Activated naive CD4-positive, alpha-beta T cell treated with anti-CD3 and anti-CD28 coated beads, Interleukin-2, amount 50 U/mL, for 24 hours (primary cell): ENCODE measurements around the gene CYP4A22.

Source experiments
- H3K27ac Mint-ChIP-seq: one replicate; pipeline ENCODE4 v1.8.0; 2021; ENCODE audit warnings: mild to moderate bottlenecking, mixed read lengths
- H3K27me3 Mint-ChIP-seq: one replicate; pipeline ENCODE4 v1.8.0; 2021; ENCODE audit warnings: mixed read lengths
- H3K36me3 Mint-ChIP-seq: one replicate; pipeline ENCODE4 v1.8.0; 2021; ENCODE audit warnings: mixed read lengths
- H3K4me1 Mint-ChIP-seq: one replicate; pipeline ENCODE4 v1.8.0; 2021; ENCODE audit warnings: mixed read lengths
- H3K4me3 Mint-ChIP-seq: one replicate; pipeline ENCODE4 v1.8.0; 2021; ENCODE audit warnings: mild to moderate bottlenecking, mixed read lengths
- H3K9me3 Mint-ChIP-seq: one replicate; pipeline ENCODE4 v1.8.0; 2021; ENCODE audit warnings: mixed read lengths

Gene CYP4A22

GRCh38 chr1:47179017-47179987 lies 42.1 kb downstream of the CYP4A22 start:
- peaks cover 22% of the 10 kb centered on the region for H3K27me3 Mint-ChIP-seq
- peak overlapping the region; percentile 83 for H3K4me3 Mint-ChIP-seq
- no peaks in the 10 kb centered on the region for H3K36me3 Mint-ChIP-seq
- H3K9me3 Mint-ChIP-seq, result no peaks in the 10 kb centered on the region
- H3K4me1 Mint-ChIP-seq, result peaks cover 11% of the 10 kb centered on the region
- H3K27ac Mint-ChIP-seq, result peak overlapping the region; percentile 89

- H3K4me3 Mint-ChIP-seq, result no peak overlapping the region
- no peaks in the 10 kb centered on the region for H3K9me3 Mint-ChIP-seq
- H3K27me3 Mint-ChIP-seq, result peaks cover 22% of the 10 kb centered on the region
- H3K36me3 Mint-ChIP-seq, result no peaks in the 10 kb centered on the region
- H3K4me1 Mint-ChIP-seq, result peaks cover 11% of the 10 kb centered on the region
- H3K27ac Mint-ChIP-seq, result no peak overlapping the region
These were observed 42.8 kb downstream of the CYP4A22 start for GRCh38 chr1:47179988-47180563.

GRCh38 chr1:47180603-47181094 lies 43.4 kb downstream of the CYP4A22 start:
- Mint-ChIP-seq H3K4me3 (no peak overlapping the region), H3K27me3 (peaks cover 22% of the 10 kb centered on the region), H3K36me3 (no peaks in the 10 kb centered on the region), H3K9me3 (no peaks in the 10 kb centered on the region), H3K4me1 (peaks cover 11% of the 10 kb centered on the region), H3K27ac (no peak overlapping the region)

GRCh38 chr1:47181095-47181954 lies 44.1 kb downstream of the CYP4A22 start:
- Mint-ChIP-seq H3K4me3 (no peak overlapping the region), H3K36me3 (no peaks in the 10 kb centered on the region), H3K4me1 (peaks cover 11% of the 10 kb centered on the region), H3K9me3 (no peaks in the 10 kb centered on the region), H3K27me3 (peaks cover 22% of the 10 kb centered on the region), H3K27ac (no peak overlapping the region)

- Mint-ChIP-seq H3K9me3 (no peaks in the 10 kb centered on the region), H3K27ac (no peak overlapping the region), H3K27me3 (peaks cover 20% of the 10 kb centered on the region), H3K4me3 (no peak overlapping the region), H3K4me1 (peaks cover 11% of the 10 kb centered on the region), H3K36me3 (no peaks in the 10 kb centered on the region)
These were observed 44.9 kb downstream of the CYP4A22 start for GRCh38 chr1:47181955-47182675.

GRCh38 chr1:47182676-47183235 lies 45.5 kb downstream of the CYP4A22 start:
- H3K36me3 Mint-ChIP-seq, result no peaks in the 10 kb centered on the region
- H3K27ac Mint-ChIP-seq, result no peak overlapping the region
- peaks cover 11% of the 10 kb centered on the region for H3K4me1 Mint-ChIP-seq
- H3K27me3 Mint-ChIP-seq, result peaks cover 20% of the 10 kb centered on the region
- H3K9me3 Mint-ChIP-seq, result no peaks in the 10 kb centered on the region
- no peak overlapping the region for H3K4me3 Mint-ChIP-seq

- Mint-ChIP-seq H3K27ac (peak overlapping the region; percentile 23), H3K4me1 (peaks cover 11% of the 10 kb centered on the region), H3K27me3 (peaks cover 20% of the 10 kb centered on the region), H3K4me3 (no peak overlapping the region), H3K9me3 (no peaks in the 10 kb centered on the region), H3K36me3 (no peaks in the 10 kb centered on the region)
These were observed 46.3 kb downstream of the CYP4A22 start for GRCh38 chr1:47183308-47184089.

GRCh38 chr1:47184090-47184821 lies 47.0 kb downstream of the CYP4A22 start:
- Mint-ChIP-seq H3K36me3 (no peaks in the 10 kb centered on the region), H3K4me3 (no peak overlapping the region), H3K9me3 (no peaks in the 10 kb centered on the region), H3K27me3 (peaks cover 15% of the 10 kb centered on the region), H3K27ac (no peak overlapping the region), H3K4me1 (peaks cover 5% of the 10 kb centered on the region)

- peak overlapping the region; percentile 43 for H3K27ac Mint-ChIP-seq
- H3K9me3 Mint-ChIP-seq, result no peaks in the 10 kb centered on the region
- H3K27me3 Mint-ChIP-seq, result peaks cover 12% of the 10 kb centered on the region
- H3K4me3 Mint-ChIP-seq, result no peak overlapping the region
- H3K4me1 Mint-ChIP-seq, result no peaks in the 10 kb centered on the region
- no peaks in the 10 kb centered on the region for H3K36me3 Mint-ChIP-seq
These were observed 47.8 kb downstream of the CYP4A22 start for GRCh38 chr1:47184822-47185677.

GRCh38 chr1:47186267-47187185 lies 49.3 kb downstream of the CYP4A22 start:
- no peaks in the 10 kb centered on the region for H3K9me3 Mint-ChIP-seq
- no peaks in the 10 kb centered on the region for H3K36me3 Mint-ChIP-seq
- H3K4me1 Mint-ChIP-seq, result no peaks in the 10 kb centered on the region
- H3K4me3 Mint-ChIP-seq, result no peak overlapping the region
- H3K27ac Mint-ChIP-seq, result no peak overlapping the region
- H3K27me3 Mint-ChIP-seq, result peaks cover 4% of the 10 kb centered on the region

GRCh38 chr1:47187231-47187925 lies 50.1 kb downstream of the CYP4A22 start:
- Mint-ChIP-seq H3K4me1 (no peaks in the 10 kb centered on the region), H3K27me3 (peaks cover 4% of the 10 kb centered on the region), H3K9me3 (no peaks in the 10 kb centered on the region), H3K27ac (no peak overlapping the region), H3K4me3 (no peak overlapping the region), H3K36me3 (no peaks in the 10 kb centered on the region)

GRCh38 chr1:47187926-47188250 lies 50.6 kb downstream of the CYP4A22 start:
- Mint-ChIP-seq H3K27me3 (peaks cover 4% of the 10 kb centered on the region), H3K36me3 (no peaks in the 10 kb centered on the region)

More at GRCh38 chr1:47187926-47188250, 50.6 kb downstream of the CYP4A22 start:
- H3K27ac Mint-ChIP-seq, result no peak overlapping the region
- no peak overlapping the region for H3K4me3 Mint-ChIP-seq
- H3K9me3 Mint-ChIP-seq, result no peaks in the 10 kb centered on the region
- H3K4me1 Mint-ChIP-seq, result no peaks in the 10 kb centered on the region
